ENCODE results near the gene ESRRA.
"Not testable (repeated sequence)": the region's sequence is repeated elsewhere in the genome, so short reads cannot be mapped to it uniquely, and the experiment has no call there.

ESRRA gene

GRCh38 chr11:64314146-64314804 lies 9.0 kb downstream of the ESRRA start:
- DNase-seq, result no peak

- no peak for DNase-seq
Observed at GRCh38 chr11:64314805-64315561, 9.7 kb downstream of the ESRRA start.

GRCh38 chr11:64315667-64316526 lies 10.6 kb downstream of the ESRRA start:
- DNase-seq, result not testable (repeated sequence)

- peak in 1 of 2 experiments; percentile 62 for DNase-seq
Observed at GRCh38 chr11:64316672-64317324, 11.5 kb downstream of the ESRRA start.

GRCh38 chr11:64317325-64317960 lies 12.1 kb downstream of the ESRRA start, which contains the start of gene TRMT112:
Gene TRMT112, minus strand, starts transcription at chr11:64317559. Its CDS starts 33 bp downstream, at chr11:64317526.
- peak; percentile 93 to 98 for DNase-seq

- DNase-seq, result peak; percentile 92 to 98
Observed at GRCh38 chr11:64317961-64318765, 12.8 kb downstream of the ESRRA start, which contains the start of gene PRDX5. Gene PRDX5, plus strand, starts transcription at chr11:64318121. Its CDS starts 95 bp downstream, at chr11:64318216.

GRCh38 chr11:64318766-64319761 lies 13.7 kb downstream of the ESRRA start:
- no peak for DNase-seq

GRCh38 chr11:64320556-64320955 lies 15.2 kb downstream of the ESRRA start:
- DNase-seq, result no peak

GRCh38 chr11:64321026-64321425 lies 15.7 kb downstream of the ESRRA start:
- DNase-seq, result no peak

GRCh38 chr11:64321533-64321932 lies 16.2 kb downstream of the ESRRA start:
- no peak for DNase-seq

- DNase-seq, result no peak
Observed at GRCh38 chr11:64322925-64323260, 17.6 kb downstream of the ESRRA start.

- DNase-seq, result no peak
Observed at GRCh38 chr11:64323373-64323772, 18.0 kb downstream of the ESRRA start.

GRCh38 chr11:64323984-64324383 lies 18.7 kb downstream of the ESRRA start:
- DNase-seq, result not testable (repeated sequence)

GRCh38 chr11:64324692-64325469 lies 19.6 kb downstream of the ESRRA start:
- DNase-seq, result no peak

GRCh38 chr11:64327375-64327774 lies 22.1 kb downstream of the ESRRA start:
- no peak for DNase-seq

GRCh38 chr11:64327993-64328392 lies 22.7 kb downstream of the ESRRA start:
- DNase-seq, result no peak

GRCh38 chr11:64330888-64331287 lies 25.6 kb downstream of the ESRRA start:
- DNase-seq, result no peak

GRCh38 chr11:64331569-64332371 lies 26.4 kb downstream of the ESRRA start:
- DNase-seq, result peak; percentile 47 to 73
